Stomach (tissue), 9 donors: ENCODE data around the gene AKAP13. TPM values are rescaled to one million over a fixed set of nuclear protein-coding genes. Genes with fewer than 3 reads are reported as not detected.

Experiments
- DNase-seq, 2 donors: peaks; one replicate each; pipeline versions ENCODE4 v3.0.0 to v3.0.0-alpha.2; 2013 to 2019
- H3K27ac ChIP-seq, 5 donors: fragments of 200-600 bp in 4 of 5; sonication (generic) in 4 of 5; one replicate each; pipeline ENCODE4 v1.5.1; 2013 to 2019; ENCODE audit warnings: mild to moderate bottlenecking in 1 of 5, moderate library complexity in 1 of 5
- H3K27me3 ChIP-seq, 3 donors: fragments of 200-600 bp; sonication (generic); one replicate each; pipeline ENCODE4 v1.5.1; 2017 to 2019; ENCODE audit warnings: mixed run types in 1 of 3
- H3K36me3 ChIP-seq, 4 donors: fragments of 200-600 bp; sonication (generic); 1 replicate in 3 of 4; 2 replicates in 1 of 4; pipeline ENCODE4 v1.5.1; 2016 to 2019
- H3K4me1 ChIP-seq, 4 donors: fragments of 200-600 bp; sonication (generic); one replicate each; pipeline ENCODE4 v1.5.1; 2016 to 2019
- H3K4me3 ChIP-seq, 4 donors: fragments of 200-600 bp; sonication (generic) in 3 of 4; one replicate each; pipeline ENCODE4 v1.5.1; 2016 to 2019; ENCODE audit warnings: mild to moderate bottlenecking in 1 of 4
- H3K9me3 ChIP-seq, 4 donors: fragments of 200-600 bp; sonication (generic); one replicate each; pipeline ENCODE4 v1.5.1; 2016 to 2019
- CTCF ChIP-seq, 7 experiments: fragments of 450-650 bp in 4 of 7; fragments of 200-600 bp in 3 of 7; sonication (generic) in 3 of 7; IDR thresholded peaks; one replicate each; pipeline ENCODE4 v1.5.1; 2016 to 2019; ENCODE audit warnings: antibody characterized with exemption in 7 of 7, control low read depth in 2 of 7, mild to moderate bottlenecking in 1 of 7
- EP300 ChIP-seq: sonication (generic); formaldehyde crosslinking; IDR thresholded peaks from one replicate; pipeline ENCODE4 v1.6.1; 2017; ENCODE audit warnings: antibody characterized with exemption
- POLR2A ChIP-seq, 4 donors: fragments of 450-650 bp; IDR thresholded peaks; one replicate each; pipeline ENCODE4 v1.6.1; 2016; ENCODE audit warnings: antibody characterized with exemption in 4 of 4, control low read depth in 2 of 4, mild to moderate bottlenecking in 1 of 4, moderate library complexity in 1 of 4
- POLR2AphosphoS5 ChIP-seq, 3 donors: sonication (generic); formaldehyde crosslinking; IDR thresholded peaks; one replicate each; pipeline ENCODE4 v1.6.1; 2016; ENCODE audit warnings: antibody characterized with exemption in 3 of 3
- WGBS, 5 donors: extraction: QIAGEN DNeasy Blood & Tissue Kit in 3 of 5; methylation state at CpG; one replicate each; pipeline versions ENCODE4 v1.1.5 to v1.1.7; 2013 to 2018; 5-methylcytosine and 5-hydroxymethylcytosine counted together
- intact Hi-C: fragments of 100-400 bp; cut with DNase I; formaldehyde crosslinking; loops from one replicate; pipeline ENCODE4 v1.15.1; 2023; ENCODE audit warnings: low total_unique reads
- polyA plus RNA-seq, 3 donors: library from polyadenylated mRNA; stranded (reverse); fragments of 200-250 nt; gene quantifications; one replicate each; pipeline ENCODE4 v1.2.3, GENCODE V29; 2013
- total RNA-seq, 5 donors: library from RNA; depleted of rRNA; stranded (reverse); fragments of >200 nt; gene quantifications; one replicate each; pipeline versions ENCODE4 v1.1.0 to v1.2.3, GENCODE V29; 2014 to 2016
- donor health status: healthy with polysubstance abuse.
- donor health status: Bipolar disorder and iron deficiency.
- donor health status: healthy.

AKAP13 gene
- total and polyA plus RNA-seq, 8 donors = 33.1 to 395 (median 138) TPM

GRCh38 chr15:85489773-85490493 lies 109.5 kb downstream of the AKAP13 start:
- 75 to 84% (median 82%) methylated on average over 3 of the region's 3 CpGs for WGBS, 5 donors
- DNase-seq = no peak
- TF ChIP-seq POLR2A (IDR thresholded peaks at IDR 0.05) = no peak
- no peak for TF ChIP-seq POLR2AphosphoS5 (IDR thresholded peaks at IDR 0.05)
- TF ChIP-seq CTCF (IDR thresholded peaks at IDR 0.05) = no peak
- TF ChIP-seq EP300 = no peak
- no peak overlapping the region for H3K27ac ChIP-seq
- H3K27me3 ChIP-seq = no peaks in the 10 kb centered on the region
- H3K4me3 ChIP-seq = no peak overlapping the region
- peaks cover 0 to 7% (median 3%) of the 10 kb centered on the region in 4 donors for H3K36me3 ChIP-seq
- intact Hi-C loops = no loop called here
- no peaks in the 10 kb centered on the region for H3K9me3 ChIP-seq
- peaks cover 0 to 45% (median 23%) of the 10 kb centered on the region in 4 donors for H3K4me1 ChIP-seq

- TF ChIP-seq CTCF (IDR thresholded peaks at IDR 0.05) = no peak
- intact Hi-C loops = no loop called here
Observed at GRCh38 chr15:85490856-85491255, 110.5 kb downstream of the AKAP13 start.

GRCh38 chr15:85491691-85492090 lies 111.3 kb downstream of the AKAP13 start:
- WGBS, 5 donors = 86 to 98% (median 90%) methylated on average over 4 of the region's 4 CpGs
- no peaks in the 10 kb centered on the region for H3K9me3 ChIP-seq
- H3K27me3 ChIP-seq = no peaks in the 10 kb centered on the region
- DNase-seq = no peak
- no peak overlapping the region for H3K4me3 ChIP-seq
- no peak for TF ChIP-seq POLR2AphosphoS5 (IDR thresholded peaks at IDR 0.05)
- TF ChIP-seq CTCF (IDR thresholded peaks at IDR 0.05) = no peak
- TF ChIP-seq EP300 = no peak
- no peak for TF ChIP-seq POLR2A (IDR thresholded peaks at IDR 0.05)
- peaks cover 0 to 55% (median 26%) of the 10 kb centered on the region in 4 donors for H3K4me1 ChIP-seq
- no peak overlapping the region for H3K27ac ChIP-seq
- intact Hi-C loops = no loop called here
- peaks cover 0 to 7% (median 3%) of the 10 kb centered on the region in 4 donors for H3K36me3 ChIP-seq

More at GRCh38 chr15:85490856-85491255, 110.5 kb downstream of the AKAP13 start:
- 40 to 68% (median 52%) methylated on average over 1 of the region's 1 CpG for WGBS, 5 donors
- Histone ChIP-seq H3K27me3 (no peaks in the 10 kb centered on the region), H3K9me3 (no peaks in the 10 kb centered on the region), H3K4me3 (no peak overlapping the region), H3K4me1 (peaks cover 0 to 47% (median 22%) of the 10 kb centered on the region in 4 donors), H3K36me3 (peaks cover 0 to 7% (median 3%) of the 10 kb centered on the region in 4 donors), H3K27ac (no peak overlapping the region)
- DNase-seq = no peak

- Histone ChIP-seq H3K36me3 (peaks cover 0 to 6% (median 3%) of the 10 kb centered on the region in 4 donors), H3K9me3 (no peaks in the 10 kb centered on the region), H3K4me3 (no peak overlapping the region), H3K27ac (no peak overlapping the region), H3K27me3 (no peaks in the 10 kb centered on the region), H3K4me1 (peaks cover 0 to 62% (median 33%) of the 10 kb centered on the region in 4 donors)
- TF ChIP-seq CTCF (IDR thresholded peaks at IDR 0.05) = no peak
- no peak for DNase-seq
- intact Hi-C loops = no loop called here
Observed at GRCh38 chr15:85492406-85492805, 112.0 kb downstream of the AKAP13 start.
